ENCODE results near the gene PIK3IP1.

PIK3IP1 gene

DNA sequence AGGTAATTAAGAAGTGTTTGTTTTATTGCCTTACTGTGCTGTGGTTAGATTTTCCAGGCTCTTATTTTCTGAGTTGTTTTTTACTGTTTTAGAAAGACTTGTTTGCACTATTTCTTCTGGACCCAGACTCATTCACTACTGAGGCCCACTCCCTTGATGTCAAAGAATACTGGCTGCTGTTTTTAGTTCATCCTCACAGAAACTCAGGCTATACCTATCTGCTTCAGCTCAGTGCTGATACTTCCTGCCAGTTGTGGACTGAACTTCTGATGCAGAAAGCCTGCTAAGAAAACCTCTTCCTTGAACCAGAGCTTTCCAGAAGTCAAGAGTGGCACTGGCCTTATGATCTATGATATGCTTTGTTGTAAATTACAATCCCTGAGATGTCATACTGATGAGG is 15.9 kb upstream of the PIK3IP1 start:
- DNase-seq (ENCODE audit: low read depth, low spot score): no peak

DNA sequence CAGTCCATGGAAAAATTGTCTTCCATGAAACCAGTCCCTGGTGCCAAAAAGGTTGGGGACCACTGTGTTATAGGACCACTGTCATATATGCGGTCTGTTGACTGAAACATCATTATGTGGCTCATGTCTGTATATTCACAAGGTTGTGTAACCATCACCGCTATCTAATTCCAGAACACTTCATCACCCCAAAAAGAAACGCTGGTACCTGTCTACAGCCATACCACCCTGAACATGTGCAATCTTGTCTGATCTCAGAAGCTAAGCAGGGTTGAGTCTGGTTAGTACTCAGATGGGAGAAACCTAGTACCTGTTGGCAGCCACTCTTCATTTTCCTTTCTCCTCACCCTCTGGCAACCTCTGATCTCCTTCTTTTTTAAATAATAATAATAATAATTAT is 12.9 kb upstream of the PIK3IP1 start:
- DNase-seq (ENCODE audit: low read depth, low spot score): no peak

DNA sequence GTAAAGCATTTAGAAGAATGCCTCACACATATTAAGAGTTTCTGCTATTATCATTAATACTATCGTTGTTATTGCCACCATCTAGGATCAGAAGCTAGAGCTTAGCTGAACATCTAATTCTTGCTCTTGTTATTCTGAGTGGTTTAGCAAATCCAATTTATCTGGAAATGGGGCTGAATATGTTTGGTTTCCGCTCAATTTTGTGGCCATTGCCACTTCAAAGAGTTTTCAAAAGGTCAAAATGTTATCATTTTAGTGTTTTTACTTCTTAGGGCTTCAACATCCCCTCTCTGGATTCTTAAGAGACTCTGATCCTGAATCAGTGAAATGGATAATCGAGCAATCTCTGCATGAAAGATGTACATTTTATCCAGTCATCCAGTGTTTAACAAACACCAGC is 10.2 kb upstream of the PIK3IP1 start:
- DNase-seq (ENCODE audit: low read depth, low spot score): no peak

DNA sequence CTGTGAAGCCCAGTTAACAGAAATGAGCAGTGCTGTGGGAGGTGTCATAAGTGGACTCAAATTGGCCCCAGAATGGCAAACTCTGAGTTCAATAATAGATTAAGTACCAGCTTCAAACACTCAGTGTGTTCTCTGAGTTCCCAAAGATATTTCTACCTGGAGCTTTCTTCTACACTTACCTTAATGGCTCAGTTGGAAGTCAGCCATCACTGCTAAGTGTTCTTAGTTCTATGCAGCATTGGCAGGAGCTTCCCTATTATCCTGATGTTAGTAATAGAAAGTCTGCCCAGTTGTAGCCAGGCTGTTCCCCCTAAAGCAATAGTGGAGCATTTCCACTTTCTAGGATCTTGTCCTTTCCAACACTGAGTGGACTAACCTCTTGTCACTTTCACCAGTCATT is 9.7 kb upstream of the PIK3IP1 start:
- DNase-seq (ENCODE audit: low read depth, low spot score): no peak

DNA sequence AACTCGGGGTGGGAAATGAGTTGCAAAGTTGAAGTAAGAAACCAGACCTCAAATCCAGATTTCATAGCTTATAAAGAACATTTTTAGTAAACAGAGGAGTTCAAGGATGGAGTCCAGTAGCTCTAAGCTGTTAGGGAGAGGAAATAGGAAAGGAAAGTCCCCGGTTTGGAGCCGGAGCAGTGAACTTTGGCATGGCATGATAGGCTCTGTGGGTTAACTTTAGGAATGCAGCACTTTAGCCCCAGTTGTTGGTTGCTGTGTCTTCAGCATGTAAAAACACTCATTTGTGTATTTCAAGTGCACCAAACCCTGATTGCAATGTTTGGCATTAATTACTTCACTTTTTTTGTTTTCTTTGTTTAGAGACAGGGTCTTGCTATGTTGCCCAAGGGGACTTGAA is 8.6 kb upstream of the PIK3IP1 start:
- DNase-seq (ENCODE audit: low read depth, low spot score): no peak

DNA sequence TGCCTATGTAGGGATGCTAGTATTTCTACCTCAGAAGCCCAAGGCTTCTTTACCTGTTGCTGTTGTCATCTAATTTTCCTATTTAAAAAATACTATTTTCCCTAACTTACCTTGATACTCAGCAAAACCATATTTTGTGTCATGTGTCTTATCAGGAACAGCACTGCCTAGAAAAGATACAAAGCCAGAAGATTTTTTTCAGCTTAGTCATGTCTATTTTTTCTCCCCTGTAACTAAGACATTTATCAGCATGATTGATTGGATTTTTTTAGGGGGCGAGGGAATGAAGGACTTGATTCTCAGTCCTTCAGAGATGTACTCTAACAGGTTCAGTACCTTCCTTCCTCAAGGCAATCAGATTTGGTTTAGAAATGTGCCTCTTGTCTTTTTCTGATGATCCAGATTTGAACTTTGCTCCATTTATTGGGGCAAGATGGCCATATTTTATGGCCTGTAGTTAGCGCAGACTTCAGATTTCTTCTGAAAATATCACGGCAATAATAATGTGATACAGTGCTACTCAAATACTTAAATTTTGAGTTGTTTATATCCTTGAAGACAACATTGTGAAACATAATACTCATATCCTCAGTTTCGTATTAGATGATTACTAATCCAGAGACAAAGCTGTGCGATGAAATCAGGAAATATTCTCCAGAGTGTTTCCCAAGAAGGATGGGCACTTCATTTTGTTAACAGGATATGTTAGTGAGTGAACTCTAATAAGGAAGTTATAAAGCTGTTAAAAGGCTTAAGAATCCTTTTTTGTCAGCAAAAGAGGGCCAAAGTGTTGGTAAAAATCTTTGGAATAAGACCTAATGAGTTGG is 3.8 kb upstream of the PIK3IP1 start:
- no peak for DNase-seq (ENCODE audit: low read depth, low spot score)

DNA sequence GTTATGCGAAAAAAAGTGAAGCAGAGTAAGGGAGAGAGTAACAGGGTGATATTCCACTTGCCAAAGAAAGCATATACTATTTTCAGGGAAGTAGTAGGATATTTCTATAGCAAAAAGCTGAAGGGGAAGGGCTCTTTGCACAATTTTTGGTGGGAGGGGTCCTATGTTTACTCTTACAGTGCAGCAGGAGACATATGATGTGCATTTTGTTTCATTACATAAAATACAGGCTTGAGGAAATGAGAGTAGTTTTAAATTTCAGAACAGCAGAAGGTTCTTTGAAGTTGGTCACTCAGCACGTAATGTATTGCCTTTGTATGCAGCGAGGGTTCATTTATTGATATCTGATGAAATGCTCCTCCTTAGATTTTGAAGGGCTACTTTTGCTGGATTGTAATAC is 3.1 kb upstream of the PIK3IP1 start:
- DNase-seq (ENCODE audit: low read depth, low spot score): no peak

DNA sequence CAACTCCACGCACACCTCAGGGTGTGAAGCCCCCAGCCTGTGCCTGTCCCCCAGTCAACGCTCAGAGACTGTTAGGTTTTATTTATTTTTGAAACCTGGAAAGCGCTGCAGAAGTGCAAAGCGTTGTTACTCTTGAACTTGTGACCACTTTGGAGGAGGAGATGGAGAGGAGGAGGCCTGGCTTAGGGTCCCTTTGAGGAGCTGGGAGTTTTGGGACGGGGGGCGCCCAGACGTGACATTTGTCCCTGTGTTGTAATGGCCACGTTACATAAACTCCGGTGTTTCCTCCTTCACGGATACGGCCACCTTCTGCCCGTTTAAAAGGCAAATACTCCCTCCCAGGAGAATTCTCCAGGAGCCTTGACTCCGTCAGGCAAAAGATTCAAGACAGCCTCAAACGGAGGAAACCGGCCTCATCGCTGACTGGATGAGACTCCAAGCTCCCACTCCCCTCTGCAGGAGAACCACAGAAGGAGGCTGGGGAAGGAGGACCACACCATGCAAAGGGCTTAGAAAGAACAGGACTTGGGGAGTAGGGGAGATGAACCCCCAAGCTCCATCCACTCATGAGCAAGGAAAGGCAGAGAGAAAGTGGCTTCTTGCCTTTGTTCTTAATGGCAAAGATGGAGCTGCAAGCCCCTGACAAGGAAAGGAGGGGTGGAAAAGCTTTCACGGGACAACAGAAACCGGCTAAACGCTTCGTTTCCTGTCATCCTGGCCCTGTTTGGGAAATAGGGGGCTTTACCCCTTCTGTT is 630 bp downstream of the PIK3IP1 start:
- no peak for DNase-seq (ENCODE audit: low read depth, low spot score)

DNA sequence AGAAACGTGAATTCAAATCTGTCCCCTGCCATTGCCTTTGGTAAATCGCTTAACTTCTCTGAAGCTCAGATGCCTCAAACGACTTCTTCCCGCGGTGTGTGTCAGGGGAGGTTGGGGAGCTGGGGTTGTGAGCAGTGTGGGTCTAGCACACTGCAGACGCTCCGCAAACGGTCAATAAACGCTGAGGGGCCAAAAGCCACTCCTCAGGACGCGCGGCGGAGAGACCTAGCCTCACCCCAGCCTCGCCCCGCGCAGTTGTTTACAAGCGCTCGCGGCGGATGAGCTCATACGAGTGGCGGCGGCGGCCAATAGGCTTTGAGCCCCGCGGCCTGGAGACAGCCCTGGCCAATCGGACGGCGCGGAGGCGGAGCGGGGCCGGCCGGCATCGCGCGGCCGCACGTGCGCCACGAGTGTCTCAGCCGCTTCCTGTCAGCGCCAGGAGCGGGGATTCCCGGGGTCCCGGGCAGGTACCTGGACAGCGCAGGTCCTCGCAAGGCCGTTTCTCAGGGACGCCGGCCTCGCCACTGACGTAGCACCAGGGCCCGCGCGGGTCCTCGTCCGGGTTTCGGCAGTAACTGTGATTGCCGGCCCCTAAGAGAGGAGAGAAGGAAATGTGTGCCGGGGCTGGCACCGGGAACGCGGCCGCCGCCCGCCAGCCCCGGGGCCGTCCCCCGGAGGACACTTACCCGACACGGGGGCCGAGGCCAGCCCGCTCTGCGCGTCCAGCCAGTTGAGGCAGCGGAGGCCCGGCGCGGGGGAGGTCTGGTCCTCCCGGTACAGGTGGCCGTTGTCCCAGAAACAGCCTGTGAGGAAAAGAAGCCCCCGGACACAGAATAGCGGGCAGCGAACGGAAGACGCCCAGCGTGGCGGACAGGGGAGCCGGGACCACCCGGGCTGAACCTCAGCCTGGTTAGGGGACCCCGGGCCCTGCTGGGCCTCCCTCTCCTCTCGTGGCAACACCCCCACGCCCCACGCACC is 1.5 kb downstream of the PIK3IP1 start:
- DNase-seq (ENCODE audit: low read depth, low spot score): no peak

DNA sequence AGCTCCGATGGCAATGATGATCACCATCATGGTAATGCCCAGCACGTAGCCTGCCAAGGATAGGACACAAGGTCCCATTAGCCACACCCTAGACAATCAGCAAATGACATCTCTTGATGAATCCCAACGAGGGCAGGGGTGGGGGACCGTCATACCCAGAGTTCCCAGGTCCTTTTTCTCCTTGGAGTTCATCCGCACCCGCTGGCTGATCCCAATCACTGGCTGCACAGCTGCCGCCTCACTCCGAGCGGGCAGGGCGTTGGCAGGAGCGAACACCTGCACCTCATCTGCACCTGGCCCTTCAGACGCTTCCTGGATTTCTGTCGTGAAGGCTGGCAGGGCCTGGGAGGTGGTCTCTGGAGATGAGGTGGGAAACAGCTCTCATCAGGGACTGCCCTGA is 2.9 kb downstream of the PIK3IP1 start:
- no peak for DNase-seq (ENCODE audit: low read depth, low spot score)

DNA sequence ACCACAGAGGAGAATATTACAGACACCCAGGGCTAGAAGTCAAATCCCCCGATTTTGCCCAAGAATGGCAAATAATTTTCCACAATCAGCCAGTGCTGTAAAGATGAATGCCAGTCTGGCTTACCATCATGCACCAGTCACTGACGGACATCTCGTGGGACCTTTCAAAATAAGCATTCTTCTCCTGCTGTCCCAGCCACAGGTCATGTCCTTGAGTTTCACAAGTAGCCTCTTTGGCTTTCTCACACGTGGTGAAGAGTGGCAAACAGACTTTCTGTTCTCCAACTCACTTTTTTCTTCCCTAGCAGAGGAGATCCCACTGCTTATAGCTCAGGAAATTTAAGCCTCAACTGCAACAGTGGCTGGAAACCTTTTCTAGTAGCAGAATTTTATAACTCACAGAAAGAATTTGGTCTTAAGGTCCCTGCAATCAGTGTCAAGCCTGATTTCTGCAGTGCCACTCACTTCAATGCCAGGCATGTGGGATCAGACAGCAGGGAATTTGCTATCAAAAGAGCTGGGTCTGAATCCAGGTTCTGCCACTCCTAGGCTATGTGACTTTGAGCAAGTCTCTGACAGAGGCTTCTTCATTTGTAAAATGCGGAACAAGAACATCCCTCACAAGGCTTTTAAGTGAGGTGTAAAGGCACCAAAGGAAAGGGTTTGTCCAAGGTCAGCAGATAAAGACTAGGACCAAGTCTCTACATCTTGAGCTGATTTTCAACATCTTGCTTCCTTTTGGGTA is 3.6 kb downstream of the PIK3IP1 start:
- no peak for DNase-seq (ENCODE audit: low read depth, low spot score)

DNA sequence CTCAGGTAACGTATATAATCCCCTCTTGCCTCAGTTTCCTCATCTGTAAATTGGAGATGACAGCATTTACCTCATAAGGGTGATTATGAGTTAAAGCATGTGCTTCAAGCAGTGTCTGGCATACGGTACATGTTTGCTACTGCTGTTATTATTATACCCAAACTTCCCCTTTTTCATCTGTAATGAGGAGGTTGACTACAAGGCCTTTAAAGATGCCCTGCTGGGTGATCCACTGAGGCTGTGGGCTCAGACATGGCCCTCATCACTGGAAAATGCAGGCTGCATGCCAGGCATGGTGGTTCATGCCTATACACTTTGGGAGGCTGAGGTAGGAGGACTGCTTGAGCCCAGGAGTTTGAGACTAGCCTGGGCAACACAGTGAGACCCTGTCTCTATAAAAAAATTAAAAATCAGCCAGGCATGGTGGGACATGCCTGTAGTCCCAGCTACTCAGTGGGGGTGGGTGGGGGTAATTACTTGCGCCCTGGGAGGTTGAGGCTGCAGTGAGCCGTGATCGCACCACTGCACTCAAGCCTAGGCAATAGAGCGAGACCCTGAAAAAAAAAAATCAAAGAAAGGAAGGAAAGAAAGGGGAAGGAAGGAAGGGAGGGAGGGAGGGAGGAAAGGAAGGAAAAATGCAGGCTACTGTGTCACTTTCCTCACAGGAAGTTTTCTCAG is 4.3 kb downstream of the PIK3IP1 start:
- DNase-seq (ENCODE audit: low read depth, low spot score): no peak

DNA sequence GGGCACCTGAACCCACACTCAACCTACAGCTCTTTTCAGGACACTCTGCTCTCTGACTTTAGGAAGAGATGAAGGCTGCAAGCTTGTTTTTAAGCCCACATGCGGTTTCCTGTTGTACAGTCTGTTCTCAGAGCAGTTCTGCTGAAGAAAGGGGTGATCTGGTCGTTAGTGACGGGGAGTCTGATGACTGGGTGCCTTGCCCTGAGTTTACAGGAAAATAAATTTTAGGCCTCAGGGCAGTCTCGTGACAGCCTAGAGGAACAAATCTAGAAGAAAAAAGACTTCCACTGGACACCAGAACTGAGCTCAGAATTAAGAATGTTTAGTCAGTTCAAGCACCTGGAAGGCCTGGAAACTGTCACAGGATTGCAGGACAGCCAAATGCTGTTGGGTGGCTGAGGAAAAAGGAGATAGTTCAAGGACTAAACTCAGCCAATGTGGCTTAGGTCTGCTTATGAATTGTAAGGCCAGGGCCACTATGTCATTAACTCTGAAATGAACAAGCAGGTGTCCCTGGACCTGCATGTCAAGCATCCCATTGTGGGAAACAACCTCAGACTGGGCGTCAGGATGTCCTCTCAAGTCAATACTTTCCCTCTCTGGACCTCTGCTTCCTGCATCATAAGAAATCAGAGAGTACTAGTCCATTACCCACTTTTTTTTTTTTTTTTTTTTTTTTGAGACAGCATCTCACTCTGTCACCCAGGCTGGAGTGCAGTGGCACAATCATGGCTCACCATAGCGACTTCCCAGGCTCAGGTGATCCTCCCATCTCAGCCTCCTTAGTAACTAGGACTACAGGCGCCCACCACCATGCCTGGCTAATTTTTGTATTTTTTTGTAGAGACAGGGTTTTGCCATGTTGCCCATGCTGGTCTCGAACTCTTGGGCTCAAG is 5.7 kb downstream of the PIK3IP1 start:
- DNase-seq (ENCODE audit: low read depth, low spot score): no peak

DNA sequence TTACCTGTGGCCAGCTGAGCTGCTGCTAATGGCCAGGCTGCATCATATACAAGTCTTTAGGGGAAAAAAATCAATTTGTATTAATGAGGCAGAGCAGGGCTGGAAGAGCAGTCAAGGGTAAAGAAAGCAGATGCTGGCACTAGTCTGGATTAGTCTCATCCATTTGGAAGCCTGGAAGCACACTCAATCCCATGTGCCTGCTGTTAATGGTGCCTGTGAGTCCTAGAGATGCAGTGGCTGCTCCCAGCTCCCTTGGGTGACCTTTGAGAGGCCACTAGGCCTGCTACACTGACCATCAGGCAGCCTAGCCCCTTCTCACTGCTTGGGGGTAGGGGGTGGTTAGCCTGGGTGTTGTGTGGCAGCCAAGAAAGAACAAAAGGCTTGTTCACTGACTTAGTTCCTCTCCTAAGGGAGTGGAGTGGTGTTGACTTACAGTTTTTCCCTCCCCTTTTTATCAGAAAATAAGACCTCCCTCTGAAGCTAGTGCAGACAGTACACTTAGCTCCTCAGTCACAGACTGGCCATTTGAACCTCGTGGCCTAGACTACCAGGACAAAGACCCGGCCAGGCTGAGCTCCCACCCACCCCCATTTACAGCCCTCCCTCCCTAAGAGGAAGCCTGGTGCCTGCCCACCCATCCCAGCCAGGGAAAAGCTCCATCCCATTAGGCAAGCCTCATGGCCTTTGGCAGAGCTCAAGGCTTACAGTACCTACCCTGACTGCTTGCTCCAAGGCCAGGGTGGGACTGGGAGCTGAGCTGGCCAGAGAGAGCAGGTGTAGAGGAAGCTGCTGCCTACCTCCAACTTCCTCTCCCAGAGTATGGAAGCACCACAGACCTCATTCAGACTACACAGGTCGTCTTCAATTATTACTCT is 7.8 kb downstream of the PIK3IP1 start:
- no peak for DNase-seq (ENCODE audit: low read depth, low spot score)

DNA sequence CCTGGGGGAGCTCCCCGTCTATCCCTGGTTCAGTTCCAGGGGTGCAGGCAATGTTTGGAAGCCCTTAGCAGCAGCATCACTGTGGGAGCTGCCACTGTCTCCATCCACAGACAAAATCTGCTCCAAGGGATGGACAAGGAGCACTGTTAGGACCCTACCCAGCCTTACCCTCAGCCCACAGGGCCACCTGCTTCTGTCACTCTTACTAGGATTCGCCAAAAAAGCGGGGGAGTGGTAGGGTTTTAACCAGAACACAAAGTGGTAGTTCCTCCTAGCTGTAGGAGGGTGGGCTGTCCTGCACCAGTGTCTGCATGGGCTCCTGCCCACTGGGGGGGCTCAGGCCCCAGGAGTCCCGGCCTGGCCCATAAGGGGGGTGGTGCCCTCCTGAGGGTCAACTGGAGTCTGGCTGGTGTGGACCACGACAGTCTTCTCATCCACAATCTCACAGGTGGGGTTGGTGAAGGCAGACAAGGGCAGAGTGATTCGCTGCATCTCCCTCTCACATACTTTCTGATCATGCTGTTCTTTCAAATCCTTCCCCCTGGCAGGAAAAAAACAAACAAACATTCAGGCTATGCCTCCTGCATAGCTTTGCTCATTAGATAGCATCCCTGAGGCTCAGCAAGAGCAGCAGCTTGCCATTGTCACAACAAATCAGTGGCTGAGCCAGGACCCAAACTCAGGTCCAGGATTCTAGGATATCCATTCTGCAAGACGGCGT is 9.4 kb downstream of the PIK3IP1 start:
- DNase-seq (ENCODE audit: low read depth, low spot score): no peak

DNA sequence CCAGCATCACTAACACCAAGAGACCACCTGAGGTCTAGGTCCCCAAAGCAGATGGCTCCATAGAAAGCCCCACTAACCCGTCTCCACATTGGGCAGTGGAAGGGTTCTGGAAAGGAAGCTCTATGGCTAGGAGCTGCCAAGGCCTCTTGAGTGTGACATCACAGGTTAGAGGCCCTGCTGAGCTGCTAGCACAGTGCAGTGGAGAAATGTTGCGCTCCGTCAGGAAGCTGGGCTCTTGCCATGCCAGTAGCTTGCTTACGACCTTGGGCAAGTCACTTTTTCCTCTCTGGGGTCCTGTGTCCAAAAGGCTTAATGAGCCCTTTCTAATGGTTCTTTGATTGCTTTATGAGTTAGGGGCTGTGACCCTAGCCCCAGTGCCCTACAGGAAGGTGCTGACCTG is 10.6 kb downstream of the PIK3IP1 start:
- no peak for DNase-seq (ENCODE audit: low read depth, low spot score)

DNA sequence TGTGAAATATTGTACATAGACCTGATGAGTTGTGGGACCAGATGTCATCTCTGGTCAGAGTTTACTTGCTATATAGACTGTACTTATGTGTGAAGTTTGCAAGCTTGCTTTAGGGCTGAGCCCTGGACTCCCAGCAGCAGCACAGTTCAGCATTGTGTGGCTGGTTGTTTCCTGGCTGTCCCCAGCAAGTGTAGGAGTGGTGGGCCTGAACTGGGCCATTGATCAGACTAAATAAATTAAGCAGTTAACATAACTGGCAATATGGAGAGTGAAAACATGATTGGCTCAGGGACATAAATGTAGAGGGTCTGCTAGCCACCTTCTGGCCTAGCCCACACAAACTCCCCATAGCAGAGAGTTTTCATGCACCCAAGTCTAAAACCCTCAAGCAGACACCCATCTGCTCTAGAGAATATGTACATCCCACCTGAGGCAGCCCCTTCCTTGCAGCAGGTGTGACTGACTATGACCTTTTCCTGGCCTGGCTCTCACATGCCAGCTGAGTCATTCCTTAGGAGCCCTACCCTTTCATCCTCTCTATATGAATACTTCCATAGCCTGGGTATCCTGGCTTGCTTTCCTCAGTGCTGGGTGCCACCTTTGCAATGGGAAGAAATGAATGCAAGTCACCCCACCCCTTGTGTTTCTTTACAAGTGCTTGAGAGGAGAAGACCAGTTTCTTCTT is 12.3 kb downstream of the PIK3IP1 start:
- DNase-seq (ENCODE audit: low read depth, low spot score): no peak

DNA sequence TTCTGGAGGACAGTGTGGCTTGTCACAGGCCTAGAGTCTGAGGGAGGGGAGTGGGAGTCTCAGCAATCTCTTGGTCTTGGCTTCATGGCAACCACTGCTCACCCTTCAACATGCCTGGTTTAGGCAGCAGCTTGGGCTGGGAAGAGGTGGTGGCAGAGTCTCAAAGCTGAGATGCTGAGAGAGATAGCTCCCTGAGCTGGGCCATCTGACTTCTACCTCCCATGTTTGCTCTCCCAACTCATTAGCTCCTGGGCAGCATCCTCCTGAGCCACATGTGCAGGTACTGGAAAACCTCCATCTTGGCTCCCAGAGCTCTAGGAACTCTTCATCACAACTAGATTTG is 13.0 kb downstream of the PIK3IP1 start:
- DNase-seq (ENCODE audit: low read depth, low spot score): no peak

Data from smooth muscle cell of the brain vasculature (primary cell).